OCI-LY7 (cell line): Measurements from ENCODE around the gene GRK5. TPM values are rescaled to one million over a fixed set of nuclear protein-coding genes. Genes with fewer than 3 reads are reported as not detected.

Experiments
- BruUV-seq: library from RNA; stranded (reverse); fragments of 400-500 nt; replicated peaks from 2 replicates; lab custom pipeline; 2021; lab: Mats Ljungman, UMichigan
- CTCF ChIA-PET: fragments of 300-600 bp; sonication (Branson Sonifier 250); formaldehyde crosslinking; loops from one replicate; lab custom pipeline; 2022; ENCODE audit warnings: antibody characterized with exemption; ENCODE audit not compliant: unreplicated experiment; lab: Charles Lee
- POLR2A ChIA-PET: fragments of 300-600 bp; sonication (Branson Sonifier 250); formaldehyde crosslinking; loops from one replicate; lab custom pipeline; 2022; ENCODE audit warnings: antibody characterized with exemption; lab: Charles Lee
- DNase-seq: peaks from one replicate; pipeline ENCODE4 v3.0.0-alpha.2; 2015; ENCODE audit warnings: low spot score
- H2AFZ ChIP-seq: fragments of 200-600 bp; sonication (generic), shearing (Covaris generic); 2 replicates; pipeline ENCODE4 v1.6.1; 2014; ENCODE audit warnings: mild to moderate bottlenecking, antibody characterized with exemption, low read length, moderate library complexity
- H3K27ac ChIP-seq: fragments of 200-600 bp; sonication (generic); 2 replicates; pipeline ENCODE4 v1.5.1; 2014; ENCODE audit warnings: mixed run types, low read depth, mild to moderate bottlenecking, moderate library complexity, low read length, inconsistent platforms; ENCODE audit not compliant: poor library complexity, severe bottlenecking
- H3K36me3 ChIP-seq: fragments of 200-600 bp; sonication (generic); 2 replicates; pipeline ENCODE4 v1.6.1; 2014; ENCODE audit warnings: mild to moderate bottlenecking, antibody characterized with exemption, low read length, moderate library complexity, mixed read lengths; ENCODE audit not compliant: insufficient read depth
- H3K4me1 ChIP-seq: fragments of 200-600 bp; sonication (generic); 2 replicates; pipeline ENCODE4 v1.5.1; 2014; ENCODE audit warnings: mild to moderate bottlenecking, low read length; ENCODE audit not compliant: insufficient read depth, poor library complexity, severe bottlenecking
- H3K4me2 ChIP-seq: fragments of 200-600 bp; sonication (generic); 2 replicates; pipeline ENCODE4 v1.6.1; 2014; ENCODE audit warnings: mild to moderate bottlenecking, low read length
- H3K4me3 ChIP-seq: fragments of 200-600 bp; sonication (generic); 2 replicates; pipeline ENCODE4 v1.5.1; 2014; ENCODE audit warnings: mild to moderate bottlenecking, low read depth, low read length; ENCODE audit not compliant: poor library complexity, severe bottlenecking
- H3K79me2 ChIP-seq: fragments of 200-600 bp; sonication (generic); 2 replicates; pipeline ENCODE4 v1.6.1; 2016; ENCODE audit warnings: low read depth, mild to moderate bottlenecking, low read length, moderate library complexity, mixed read lengths; ENCODE audit not compliant: insufficient read depth
- H3K9me2 ChIP-seq: fragments of 200-600 bp; sonication (generic); 2 replicates; pipeline ENCODE4 v1.6.1; 2016; ENCODE audit warnings: mild to moderate bottlenecking, low read length, mixed read lengths; ENCODE audit not compliant: insufficient read depth
- H3K9me3 ChIP-seq: fragments of 200-600 bp; sonication (generic); 2 replicates; pipeline ENCODE4 v1.6.1; 2014; ENCODE audit warnings: mild to moderate bottlenecking, mixed run types, low read length, mixed read lengths
- H4K20me1 ChIP-seq: fragments of 200-600 bp; sonication (generic); 2 replicates; pipeline ENCODE4 v1.6.1; 2014; ENCODE audit warnings: mild to moderate bottlenecking, antibody characterized with exemption, low read length, moderate library complexity, mixed read lengths; ENCODE audit not compliant: insufficient read depth
- EZH2phosphoT487 ChIP-seq: fragments of 200-600 bp; sonication (generic); IDR thresholded peaks from 2 replicates; pipeline ENCODE4 v1.6.1; 2018; ENCODE audit warnings: low read depth, borderline replicate concordance, mild to moderate bottlenecking, mixed run types, antibody characterized with exemption, low read length, moderate library complexity, mixed read lengths
- intact Hi-C: fragments of 100-400 bp; cut with micrococcal nuclease; formaldehyde crosslinking; loops from one replicate; pipeline ENCODE4 v1.10.0; 2022; ENCODE audit not compliant: unreplicated experiment
- total RNA-seq, 2 experiments: library from RNA; depleted of rRNA in 1 of 2; stranded (reverse); fragments of >200 nt in 1 of 2; shearing (Covaris generic) in 1 of 2; gene quantifications; 2 replicates each; pipeline ENCODE4 v1.2.3, GENCODE V29; 2014 to 2022
- TF ChIP-seq, protein P1 (sequence below): fragments of 200-600 bp; sonication (generic); conservative IDR thresholded peaks from 2 replicates; pipeline ENCODE4 v1.5.1; 2014; ENCODE audit warnings: mild to moderate bottlenecking, antibody characterized with exemption, low read length, moderate library complexity, mixed read lengths

GRK5 gene
- total RNA-seq, 2 experiments from 2014 or later = 4.7 to 10.2 TPM

DNA sequence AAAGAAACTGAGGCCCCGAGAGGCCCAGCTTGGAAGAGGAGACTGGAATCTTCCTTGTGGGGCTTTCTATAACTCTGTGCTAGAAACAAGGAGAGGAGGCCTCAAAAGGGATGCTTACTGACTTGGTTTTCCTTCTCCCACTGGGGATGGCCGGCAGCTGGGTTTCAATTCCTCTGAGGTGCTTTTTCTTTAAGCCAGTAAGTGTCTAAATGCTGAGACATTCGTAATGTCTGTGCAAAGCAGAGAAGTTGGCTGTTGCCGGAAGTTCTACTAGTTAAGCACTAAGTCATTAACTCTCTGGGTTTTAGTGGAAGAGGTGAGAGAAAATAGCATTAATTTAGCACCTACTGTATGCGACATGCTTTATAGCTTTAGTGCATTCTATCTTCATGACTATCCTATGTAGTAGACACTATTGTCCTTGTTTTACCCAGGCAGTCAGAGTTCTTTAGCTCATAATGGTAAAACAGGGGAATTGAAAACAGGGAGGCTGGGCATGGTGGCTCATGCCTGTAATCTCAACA lies 199.9 kb downstream of the GRK5 start:
- Histone ChIP-seq H3K9me3 (no peaks in the 10 kb centered on the region), H3K4me2 (peak overlapping the region; percentile 6; the same call in 1 of the 2 replicates), H3K9me2 (no peaks in the 10 kb centered on the region), H3K79me2 (no peaks in the 10 kb centered on the region), H4K20me1 (no peaks in the 10 kb centered on the region), H3K4me1 (peaks cover 10% of the 10 kb centered on the region), H3K27ac (no peak overlapping the region), H3K4me3 (no peak overlapping the region), H3K36me3 (no peaks in the 10 kb centered on the region), H2AFZ (no peak overlapping the region)
- intact Hi-C loops = no loop called here
- peak; percentile 46 for DNase-seq
- ChIA-PET POLR2A (interaction anchor here (0.5 to 1.4 kb wide), 8 partner anchors 11 to 318 kb away, joined by 3 to 5 read pairs (median 3); partner anchors contain the start of genes BAG3 and DENND10), CTCF (no interaction called here)
- TF ChIP-seq EZH2phosphoT487 = no peak
- TF ChIP-seq, protein P1, sequence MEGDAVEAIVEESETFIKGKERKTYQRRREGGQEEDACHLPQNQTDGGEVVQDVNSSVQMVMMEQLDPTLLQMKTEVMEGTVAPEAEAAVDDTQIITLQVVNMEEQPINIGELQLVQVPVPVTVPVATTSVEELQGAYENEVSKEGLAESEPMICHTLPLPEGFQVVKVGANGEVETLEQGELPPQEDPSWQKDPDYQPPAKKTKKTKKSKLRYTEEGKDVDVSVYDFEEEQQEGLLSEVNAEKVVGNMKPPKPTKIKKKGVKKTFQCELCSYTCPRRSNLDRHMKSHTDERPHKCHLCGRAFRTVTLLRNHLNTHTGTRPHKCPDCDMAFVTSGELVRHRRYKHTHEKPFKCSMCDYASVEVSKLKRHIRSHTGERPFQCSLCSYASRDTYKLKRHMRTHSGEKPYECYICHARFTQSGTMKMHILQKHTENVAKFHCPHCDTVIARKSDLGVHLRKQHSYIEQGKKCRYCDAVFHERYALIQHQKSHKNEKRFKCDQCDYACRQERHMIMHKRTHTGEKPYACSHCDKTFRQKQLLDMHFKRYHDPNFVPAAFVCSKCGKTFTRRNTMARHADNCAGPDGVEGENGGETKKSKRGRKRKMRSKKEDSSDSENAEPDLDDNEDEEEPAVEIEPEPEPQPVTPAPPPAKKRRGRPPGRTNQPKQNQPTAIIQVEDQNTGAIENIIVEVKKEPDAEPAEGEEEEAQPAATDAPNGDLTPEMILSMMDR = no peak
- BruUV-seq = no TSS peak

DNA sequence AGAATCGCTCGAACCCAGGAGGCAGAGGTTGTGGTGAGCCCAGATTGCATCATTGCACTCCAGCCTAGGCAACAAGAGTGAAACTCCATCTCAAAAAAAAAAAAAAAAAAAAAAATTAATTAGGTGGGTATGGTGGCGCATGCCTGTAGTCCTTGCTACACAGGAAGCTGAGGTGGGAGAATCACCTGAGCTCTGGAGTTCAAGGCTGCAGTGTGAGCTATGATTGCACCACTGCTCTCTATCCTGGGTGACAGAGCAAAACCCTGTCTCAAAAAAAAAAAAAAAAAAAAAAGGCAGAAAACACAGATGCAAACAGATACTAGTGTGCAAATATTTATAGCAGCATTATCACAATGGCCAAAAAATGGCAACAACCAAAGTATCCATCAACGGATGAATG lies 200.7 kb downstream of the GRK5 start:
- no peaks in the 10 kb centered on the region for H3K9me3 ChIP-seq
- CTCF ChIA-PET = no interaction called here
- H2AFZ ChIP-seq = no peak overlapping the region
- H3K4me3 ChIP-seq = no peak overlapping the region
- no peaks in the 10 kb centered on the region for H3K79me2 ChIP-seq
- H3K4me2 ChIP-seq = no peak overlapping the region
- no peaks in the 10 kb centered on the region for H3K36me3 ChIP-seq
- POLR2A ChIA-PET = interaction anchor here (0.5 to 0.7 kb wide), 4 partner anchors 81 to 520 kb away, joined by 3 to 4 read pairs (median 4); partner anchors contain the start of gene BAG3
- no peaks in the 10 kb centered on the region for H3K9me2 ChIP-seq
- peaks cover 10% of the 10 kb centered on the region for H3K4me1 ChIP-seq
- H4K20me1 ChIP-seq = no peaks in the 10 kb centered on the region
- no TSS peak for BruUV-seq
- intact Hi-C loops = no loop called here
- DNase-seq = no peak
- TF ChIP-seq, protein P1 = no peak
- TF ChIP-seq EZH2phosphoT487 = no peak
- no peak overlapping the region for H3K27ac ChIP-seq

DNA sequence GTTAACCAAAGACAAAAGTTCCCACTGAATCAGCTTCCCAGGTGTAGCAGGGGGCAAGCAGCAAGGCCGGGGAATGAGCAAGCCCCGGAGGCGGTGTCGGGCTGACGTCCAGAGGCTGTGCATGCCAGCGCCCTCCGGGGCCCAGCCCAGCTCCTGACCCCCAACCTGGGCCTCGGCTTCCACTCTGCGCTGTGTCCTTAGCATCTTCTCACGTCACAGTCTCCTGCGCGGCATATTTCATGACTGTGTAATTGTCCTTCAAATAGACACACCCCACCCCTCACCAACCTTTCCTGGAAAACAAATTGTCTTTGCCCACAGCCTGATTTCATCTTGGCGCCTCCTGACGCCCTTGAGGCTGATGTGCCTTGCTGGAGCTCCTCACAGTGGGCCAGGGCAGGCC lies 201.6 kb downstream of the GRK5 start:
- intact Hi-C loops = no loop called here
- BruUV-seq = no TSS peak

More for the DNA sequence above, 201.6 kb downstream of the GRK5 start:
- Histone ChIP-seq H4K20me1 (no peaks in the 10 kb centered on the region), H3K9me2 (no peaks in the 10 kb centered on the region), H3K36me3 (no peaks in the 10 kb centered on the region), H3K79me2 (no peaks in the 10 kb centered on the region), H3K4me2 (no peak overlapping the region), H3K9me3 (no peaks in the 10 kb centered on the region), H3K4me1 (peaks cover 10% of the 10 kb centered on the region), H3K27ac (no peak overlapping the region), H3K4me3 (no peak overlapping the region), H2AFZ (no peak overlapping the region)
- ChIA-PET CTCF (no interaction called here), POLR2A (no interaction called here)
- no peak for DNase-seq
- no peak for TF ChIP-seq EZH2phosphoT487
- TF ChIP-seq, protein P1 = no peak
